Endometrium (tissue), 2 donors: ENCODE measurements around the gene PAK6.
A peak's percentile ranks its signal among the peaks of the same experiment; 100 is the strongest.

ENCODE experiments used
- FAIRE-seq: peaks from 2 replicates; lab custom pipeline; 2012; peaks lifted over from hg19 to GRCh38; lab: Jason Lieb, UNC
- donor health status: control.
- donor health status: control.

The PAK6 gene

DNA sequence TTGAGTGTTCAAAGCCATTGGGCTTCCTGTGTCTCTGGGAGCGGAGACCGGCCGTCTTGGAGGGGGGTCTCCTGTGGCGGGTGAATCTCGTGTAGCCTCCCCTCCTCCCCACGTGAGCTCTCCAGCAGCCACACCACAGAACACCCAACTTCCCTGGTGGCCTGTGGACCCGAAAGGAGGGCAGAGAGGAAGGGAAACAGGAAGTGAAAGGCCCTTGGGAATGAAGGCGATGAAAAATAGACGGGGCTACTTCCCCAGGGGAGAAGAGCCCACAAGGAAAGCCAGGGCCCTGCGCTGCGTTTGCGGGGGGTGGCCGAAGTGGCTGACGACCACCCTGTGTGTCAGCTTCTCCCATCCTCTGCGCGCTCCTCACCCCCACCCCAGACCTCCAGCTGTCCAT is 38.6 kb downstream of the PAK6 start:
- FAIRE-seq = no peak

DNA sequence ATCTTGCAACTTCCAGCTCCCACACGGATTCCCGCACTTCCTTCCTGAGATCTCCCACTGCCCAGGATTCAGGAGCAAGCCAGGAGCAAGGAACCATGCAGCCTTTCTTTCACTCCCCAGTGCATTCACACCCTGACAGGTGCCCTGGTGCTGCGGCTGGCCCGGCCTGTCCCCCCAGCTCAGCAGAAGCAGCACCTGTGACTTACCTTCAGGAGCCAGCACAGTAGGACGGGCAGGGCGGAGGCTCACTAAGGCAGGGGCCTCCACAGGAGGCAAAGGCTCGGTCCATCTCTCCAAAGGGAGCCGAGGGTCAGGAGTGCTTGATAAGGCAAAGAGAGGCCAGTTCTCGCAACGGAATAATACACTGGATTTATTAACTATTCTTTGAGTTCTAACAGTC is 39.2 kb downstream of the PAK6 start:
- no peak for FAIRE-seq

DNA sequence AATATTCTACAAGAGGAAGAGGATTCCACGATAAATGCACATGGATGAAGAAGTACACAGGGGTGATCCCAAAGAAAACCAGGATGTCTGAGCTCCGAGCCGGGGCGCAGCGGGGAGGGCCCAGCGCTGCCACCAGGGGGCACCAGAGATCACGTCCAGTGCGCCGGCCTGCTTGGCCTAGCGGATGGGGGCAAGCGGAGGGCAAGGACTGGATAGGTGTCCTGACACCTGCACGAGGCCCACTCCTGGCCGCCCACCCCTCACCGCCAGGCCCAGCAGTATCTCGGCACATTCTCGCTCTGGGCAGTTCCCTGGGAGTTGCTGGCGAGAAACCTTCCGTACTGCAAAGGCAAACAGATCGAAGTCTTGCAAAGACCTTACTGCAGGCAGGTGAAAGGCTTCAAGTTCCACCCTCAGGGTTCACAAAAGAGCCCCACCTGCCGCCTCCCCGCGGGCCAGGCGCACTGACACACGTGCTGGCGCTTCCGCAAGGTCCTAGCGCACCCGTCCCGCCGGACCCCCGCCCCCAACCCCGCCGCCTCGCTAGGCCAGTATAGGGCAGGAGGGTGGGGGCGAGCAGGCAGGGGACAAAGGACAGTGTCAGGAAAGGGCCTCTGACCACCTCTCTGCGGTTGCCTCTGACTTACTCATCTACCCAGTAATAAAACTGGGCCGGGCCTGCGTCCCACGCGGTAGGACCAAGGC is 40.7 kb downstream of the PAK6 start:
- no peak for FAIRE-seq

DNA sequence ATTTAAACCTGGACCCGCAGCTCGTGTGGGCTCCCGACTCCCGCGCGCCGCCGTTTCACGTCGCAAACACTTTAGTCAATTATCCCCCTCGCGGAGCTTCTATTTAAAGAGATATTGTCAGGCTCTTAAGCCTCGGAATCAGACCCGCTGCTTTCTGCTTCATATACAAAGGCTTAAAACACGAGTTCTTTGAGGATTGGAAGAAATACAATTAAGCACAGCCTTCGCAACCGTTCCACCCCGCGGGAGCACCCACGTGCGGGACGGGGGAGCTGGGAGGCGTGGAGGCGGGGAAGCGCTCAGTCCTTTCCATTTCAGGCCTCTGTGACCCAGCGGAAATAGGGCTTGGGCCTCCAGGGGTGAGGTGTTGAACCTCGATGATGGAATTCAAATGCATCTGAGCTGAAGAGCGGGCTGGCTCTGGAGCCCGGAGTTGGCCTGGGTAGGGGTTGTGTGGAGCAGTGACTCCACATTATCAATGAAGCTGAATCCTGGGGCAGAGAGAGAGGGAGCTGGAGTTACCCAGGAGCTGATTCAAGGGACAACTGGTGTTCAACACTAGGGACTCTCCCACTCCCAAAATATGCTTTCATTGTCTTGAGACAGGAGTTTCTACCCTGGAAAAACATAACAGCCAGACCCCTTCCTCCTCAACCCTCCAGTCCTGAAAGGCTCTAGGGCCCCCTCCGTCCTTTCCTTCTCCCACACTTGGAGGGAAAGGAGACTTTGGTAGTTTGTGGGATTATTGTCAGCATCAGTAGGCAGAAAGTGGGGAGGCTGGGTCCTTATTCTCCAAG is 41.6 kb downstream of the PAK6 start:
- no peak for FAIRE-seq

DNA sequence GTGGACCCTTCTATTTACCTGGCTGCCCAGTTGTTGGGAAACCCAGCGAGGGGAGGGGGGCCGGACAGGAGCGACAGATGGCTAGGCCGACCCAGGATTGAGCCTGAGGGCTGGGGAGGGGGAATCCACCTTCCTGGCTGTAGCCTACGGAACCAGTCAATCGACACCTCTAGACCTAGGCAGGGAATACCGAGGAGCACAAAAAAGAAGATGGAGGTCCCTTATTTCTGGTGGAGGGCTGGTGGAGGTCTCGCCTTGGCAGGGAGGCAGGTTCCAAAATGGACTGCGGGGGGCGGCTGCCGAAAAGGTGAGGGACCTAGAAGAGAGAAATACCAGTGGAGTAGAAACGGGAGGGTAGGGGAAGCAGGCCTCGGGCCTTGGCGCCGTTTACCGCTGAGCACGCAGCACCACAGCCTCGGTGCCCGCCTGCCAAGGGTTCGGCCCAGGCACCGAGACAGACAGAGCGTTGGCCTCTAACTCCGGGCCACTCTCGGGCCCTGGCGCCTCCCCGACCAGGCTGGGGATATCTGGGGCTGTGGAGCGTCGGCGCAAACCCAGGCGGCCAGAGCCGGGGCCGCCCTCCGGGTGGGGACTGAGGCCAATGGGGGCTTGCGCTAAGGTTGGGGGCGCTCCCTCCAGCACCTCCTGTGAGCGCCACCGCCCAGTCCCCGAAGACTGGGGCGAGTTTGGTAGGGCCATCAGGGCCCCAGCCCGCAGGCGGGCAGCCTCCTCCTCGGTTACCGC is 42.4 kb downstream of the PAK6 start:
- FAIRE-seq = no peak

DNA sequence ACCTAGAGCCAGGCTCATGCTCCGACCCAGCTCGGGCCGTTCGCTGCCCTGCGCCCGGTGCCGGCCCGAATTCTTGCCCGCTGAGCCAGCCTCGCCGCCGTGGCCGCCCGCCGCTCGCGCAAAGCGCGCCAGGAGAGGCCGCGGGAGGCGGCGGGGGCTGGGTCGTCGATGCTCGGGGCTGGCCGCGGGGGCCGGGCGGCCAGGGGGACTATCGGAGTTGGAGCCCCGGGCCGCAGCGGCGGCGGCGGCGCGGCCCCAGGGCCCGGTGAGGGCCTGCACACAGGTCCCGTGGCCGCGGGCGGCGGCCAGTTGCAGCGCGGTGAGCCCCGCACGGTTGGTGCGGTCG is 42.9 kb downstream of the PAK6 start:
- FAIRE-seq = no peak

DNA sequence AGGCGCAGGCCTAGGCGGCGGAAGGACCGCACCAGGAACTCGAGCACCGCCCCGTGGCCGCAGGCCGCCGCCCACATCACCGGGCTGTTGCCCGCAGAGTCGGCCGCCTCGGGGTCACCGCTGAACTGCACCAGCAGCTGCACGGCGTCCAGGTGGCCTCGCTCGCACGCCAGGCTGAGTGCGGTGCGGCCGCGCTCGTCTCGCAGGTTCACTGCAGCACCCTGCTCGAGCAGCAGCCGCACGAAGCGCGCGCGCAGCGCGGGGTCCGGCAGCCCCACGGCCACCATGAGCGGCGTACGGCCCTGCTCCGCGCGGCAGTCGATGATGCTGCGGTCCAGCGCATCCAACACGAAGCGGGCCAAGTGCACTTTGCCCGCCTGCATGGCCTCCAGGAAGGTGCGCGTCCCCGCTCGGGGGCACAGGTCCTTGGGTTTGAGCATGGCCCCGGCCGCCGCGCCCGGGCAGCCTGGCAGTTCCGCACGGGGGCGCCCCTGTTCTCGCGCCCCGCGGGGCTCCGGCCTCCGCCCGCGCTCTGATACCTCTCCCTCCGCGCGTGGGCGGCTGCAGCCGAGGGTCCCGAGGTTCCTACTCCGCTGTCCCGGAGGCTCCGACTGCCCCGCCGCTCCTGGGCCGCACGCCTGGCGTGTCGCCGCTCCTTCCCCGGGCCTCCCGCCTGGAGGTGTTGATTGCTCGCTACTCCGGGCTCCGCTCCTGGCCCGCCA is 43.4 kb downstream of the PAK6 start:
- no peak for FAIRE-seq

DNA sequence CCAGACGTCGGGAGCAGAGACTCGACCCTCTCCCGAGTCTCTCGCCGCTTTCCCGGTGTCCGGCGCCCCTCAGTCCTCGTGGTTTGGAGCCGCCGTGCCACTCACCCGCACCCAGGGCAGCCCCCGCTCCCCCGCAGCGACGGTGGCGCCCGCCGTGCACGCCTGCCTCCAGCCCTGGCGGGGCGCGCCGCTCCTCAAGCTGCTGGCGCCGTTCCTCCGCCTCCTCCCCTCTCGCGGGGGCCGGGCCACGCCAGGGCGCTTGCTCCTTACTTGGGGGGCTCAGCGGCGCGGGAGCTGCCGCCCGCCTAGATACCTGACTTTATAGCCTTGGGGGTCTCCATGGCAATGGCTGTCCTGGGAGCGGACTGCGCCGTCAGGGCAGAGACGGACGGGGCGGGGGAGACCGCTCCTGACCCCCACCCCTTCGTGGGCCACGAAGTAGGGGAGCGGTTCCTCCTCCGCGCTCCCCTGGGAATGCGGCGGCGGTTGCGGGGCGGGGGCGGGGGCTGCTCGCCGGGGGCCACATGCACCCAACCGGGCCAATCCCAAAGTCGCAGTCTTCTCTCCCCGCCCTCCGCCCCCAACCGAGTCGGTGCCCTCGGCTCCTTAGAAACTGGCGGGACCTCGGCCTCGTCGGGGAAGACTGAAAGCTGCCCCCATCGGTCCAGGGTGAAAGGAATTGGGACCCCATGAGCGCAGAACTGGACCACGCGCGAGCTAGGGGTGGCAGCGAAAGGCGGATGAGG is 44.2 kb downstream of the PAK6 start, which contains the start of gene ANKRD63:
ANKRD63 (minus strand) TSS at position 196 of the 746 bp plus-strand sequence. CDS start 478 bp downstream, outside the sequence.
- no peak for FAIRE-seq

DNA sequence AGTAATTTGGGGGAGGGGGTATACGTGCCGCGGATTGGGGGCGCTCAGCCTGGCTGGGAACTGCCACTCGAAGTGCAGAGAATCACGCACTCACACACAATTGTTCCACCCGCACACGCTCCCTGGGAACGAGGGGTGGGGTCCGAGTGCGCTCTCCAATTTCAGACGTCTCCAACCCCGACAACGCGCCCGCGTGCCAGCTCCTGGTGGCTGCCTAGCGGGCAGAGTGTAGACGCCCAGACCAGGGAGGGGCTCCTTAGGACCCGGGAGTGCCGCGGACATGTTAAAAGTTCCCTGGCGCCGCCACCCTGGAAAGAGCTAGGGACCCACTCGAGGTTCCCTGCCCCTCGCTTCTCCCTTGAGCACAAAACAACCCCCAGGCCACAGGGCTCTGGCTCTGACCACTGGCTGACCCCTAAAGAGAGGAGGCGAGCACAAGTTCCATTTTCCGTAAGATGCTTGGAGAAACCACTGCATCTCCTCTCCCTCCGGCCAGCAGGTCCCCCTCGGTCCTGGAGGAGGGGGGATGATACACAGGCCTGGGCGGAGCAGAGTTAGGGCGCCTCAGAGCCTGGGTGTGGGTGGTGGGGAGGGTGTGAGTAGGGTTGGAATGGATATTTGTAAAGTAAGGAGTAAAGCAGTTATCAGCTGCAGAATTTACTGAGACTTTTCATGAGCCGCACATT is 44.9 kb downstream of the PAK6 start:
- FAIRE-seq = no peak

DNA sequence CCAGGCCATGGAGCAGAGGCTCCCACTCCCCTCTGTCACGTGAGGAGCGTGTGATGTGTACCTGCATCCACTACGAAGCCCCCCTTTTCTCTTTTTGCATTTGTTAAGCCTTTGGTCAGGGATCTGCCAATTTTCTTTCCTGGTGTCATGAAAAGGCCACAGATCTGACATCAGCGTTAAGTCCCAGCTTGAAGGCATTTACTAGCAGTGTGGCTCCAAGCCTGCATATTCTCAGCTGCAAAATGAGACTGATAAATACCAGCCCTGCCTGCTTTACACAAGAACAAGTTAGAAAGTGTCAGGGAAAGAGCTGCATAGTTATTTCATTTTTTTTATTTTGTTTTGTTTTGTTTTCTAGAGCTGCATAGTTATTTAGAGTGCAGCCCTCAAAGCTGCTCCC is 46.3 kb downstream of the PAK6 start:
- peak; percentile 8 for FAIRE-seq

DNA sequence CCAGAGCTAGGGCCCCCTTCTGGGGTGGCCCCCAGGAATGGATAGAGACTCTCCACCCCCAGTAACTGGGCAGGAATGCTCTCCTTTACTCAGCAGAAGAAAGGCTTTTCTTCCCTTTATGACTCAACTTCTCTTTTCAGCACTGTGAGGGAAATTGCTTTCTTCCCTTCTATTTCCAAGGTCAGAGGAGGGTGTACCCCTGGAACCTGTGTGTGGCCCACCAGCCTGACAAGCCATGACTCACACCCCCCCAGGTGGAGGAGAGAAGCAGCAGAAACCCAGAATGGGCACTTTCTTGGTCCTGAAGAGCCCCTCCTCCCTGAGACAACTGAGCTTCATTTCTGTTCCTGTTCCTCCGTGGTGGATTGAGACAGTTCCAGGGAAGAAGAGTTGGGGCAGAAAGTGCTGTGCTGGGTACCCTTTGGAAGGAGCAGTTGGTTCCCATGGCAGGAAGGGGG is 46.7 kb downstream of the PAK6 start:
- no peak for FAIRE-seq

DNA sequence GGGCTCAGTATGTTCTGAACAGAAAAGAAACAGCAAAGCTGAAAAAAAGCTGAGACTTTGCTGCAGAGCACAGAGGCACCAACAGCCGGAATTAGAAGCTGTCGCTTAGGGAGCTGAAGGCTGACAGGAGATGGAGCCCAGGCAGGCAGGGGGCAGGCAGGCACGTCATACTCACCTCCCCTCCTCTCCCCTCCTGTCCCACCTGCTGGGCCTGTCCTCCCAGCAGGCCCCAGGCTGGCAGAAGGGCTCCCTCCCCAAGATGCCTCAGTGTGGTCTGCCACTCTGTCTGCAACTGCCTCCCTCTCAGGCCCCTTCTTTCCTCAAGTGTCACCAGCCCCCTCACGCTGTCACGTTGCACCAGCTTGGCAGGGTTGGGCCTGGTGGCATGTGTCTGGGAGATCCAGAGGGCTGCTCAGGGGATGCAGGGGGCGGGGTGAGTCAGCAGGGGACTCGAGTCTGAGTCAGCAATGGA is 47.2 kb downstream of the PAK6 start:
- no peak for FAIRE-seq

DNA sequence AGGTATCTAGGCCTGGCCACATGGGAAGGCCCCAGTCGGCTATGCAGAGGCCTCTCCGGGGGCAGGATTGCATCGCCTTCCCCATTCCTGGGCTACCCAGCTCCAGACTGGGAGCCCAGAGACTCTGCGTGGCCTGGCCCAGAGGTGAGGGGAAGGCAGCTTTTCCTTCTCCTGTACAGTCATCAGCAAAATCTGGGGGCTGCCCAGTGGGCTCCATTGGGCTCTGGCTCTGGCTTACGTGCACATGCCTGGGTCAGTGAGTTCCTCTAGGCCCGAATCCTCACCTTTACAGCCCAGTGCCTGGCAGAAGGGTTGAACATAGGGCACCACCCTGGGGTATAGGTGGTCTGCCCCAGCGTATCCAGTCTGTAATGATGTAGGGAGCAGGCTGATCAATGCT is 47.9 kb downstream of the PAK6 start:
- no peak for FAIRE-seq

DNA sequence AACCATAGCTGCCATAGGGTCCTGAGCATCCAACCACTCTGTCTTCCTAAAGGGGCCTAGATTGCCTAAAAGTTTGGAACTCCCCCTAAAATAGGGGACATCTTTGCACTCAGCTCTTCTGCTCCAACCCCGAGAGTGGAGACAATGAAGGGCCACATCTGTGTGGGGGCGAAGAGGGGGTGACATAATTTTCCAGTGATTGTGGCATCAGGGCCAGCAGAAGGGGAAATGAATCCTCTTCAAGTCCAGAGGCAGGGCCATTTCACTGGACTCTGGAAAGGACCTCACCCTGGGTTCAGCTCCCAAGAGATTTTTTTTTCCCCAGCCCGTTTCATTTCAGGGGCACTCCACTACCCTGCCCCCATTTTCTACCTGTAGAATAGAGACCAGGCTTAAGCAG is 48.6 kb downstream of the PAK6 start:
- no peak for FAIRE-seq

DNA sequence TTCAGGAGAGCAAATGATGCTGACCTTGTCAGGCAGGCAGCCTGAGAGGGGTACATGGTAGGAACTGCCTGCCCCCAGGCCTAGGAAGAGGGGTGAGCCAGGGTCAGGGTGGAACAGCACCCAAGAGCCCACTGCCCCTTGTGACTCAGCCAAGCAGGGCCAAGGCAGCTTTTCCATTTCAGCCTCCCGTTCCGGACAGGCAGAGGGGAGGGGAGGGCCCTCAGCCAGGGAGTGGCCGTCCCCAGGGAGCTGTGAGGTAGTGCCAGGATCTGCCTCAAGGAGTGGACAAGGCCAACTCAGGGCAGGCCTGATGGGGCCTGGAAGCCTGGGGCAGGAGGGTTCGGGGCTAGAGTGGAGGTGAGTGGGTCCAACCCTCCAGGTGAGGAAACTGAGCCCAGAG is 49.1 kb downstream of the PAK6 start:
- FAIRE-seq = no peak

DNA sequence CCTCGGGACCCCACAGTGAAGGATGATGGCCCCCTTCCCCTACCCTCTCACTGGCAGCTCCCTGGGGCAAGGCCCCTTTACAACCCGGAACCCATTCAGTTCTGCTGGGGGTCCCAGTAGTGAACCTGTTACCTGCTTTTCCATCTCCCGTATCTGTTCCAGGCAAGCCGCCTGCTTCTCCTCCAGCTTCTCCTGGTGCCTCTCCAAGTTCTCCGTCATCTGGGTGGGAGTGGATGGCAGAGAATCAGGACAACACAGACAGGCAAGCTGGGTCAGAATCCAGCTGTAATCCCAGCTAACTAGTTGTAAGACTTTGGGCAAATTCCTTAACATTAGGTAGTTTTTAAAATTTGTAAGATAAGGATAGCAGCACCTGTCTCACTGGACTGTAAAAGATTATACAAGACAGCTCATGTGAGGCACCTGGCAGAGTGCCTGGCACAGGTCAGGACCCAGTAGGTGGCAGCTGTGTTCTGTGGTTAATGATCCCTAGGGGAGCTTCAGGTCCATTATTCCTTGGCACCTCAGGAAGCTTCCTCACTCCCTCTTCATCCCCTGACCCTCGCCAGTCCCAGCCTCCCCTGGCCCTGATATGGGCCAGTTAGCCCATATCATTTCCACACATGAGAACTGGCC is 50.4 kb downstream of the PAK6 start:
- no peak for FAIRE-seq

DNA sequence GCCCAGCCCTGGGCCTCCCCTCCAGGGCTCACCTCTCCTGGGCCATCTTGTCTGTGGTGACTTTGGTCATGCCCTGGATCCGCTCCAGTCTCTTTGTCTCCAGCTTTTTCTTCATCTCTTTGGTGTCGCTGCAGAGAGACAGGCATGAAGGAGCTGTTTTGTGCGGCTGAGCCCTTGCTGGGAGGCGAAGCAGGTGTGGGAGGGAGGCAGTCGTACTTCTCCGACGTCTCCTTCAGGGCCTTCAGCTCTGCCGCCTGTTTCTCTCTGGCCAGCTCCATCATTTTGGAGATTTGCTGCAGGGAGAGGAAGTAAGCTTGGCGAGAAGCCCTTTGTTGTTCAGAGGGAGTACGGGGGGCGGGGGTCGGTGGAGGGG is 51.7 kb downstream of the PAK6 start:
- no peak for FAIRE-seq

DNA sequence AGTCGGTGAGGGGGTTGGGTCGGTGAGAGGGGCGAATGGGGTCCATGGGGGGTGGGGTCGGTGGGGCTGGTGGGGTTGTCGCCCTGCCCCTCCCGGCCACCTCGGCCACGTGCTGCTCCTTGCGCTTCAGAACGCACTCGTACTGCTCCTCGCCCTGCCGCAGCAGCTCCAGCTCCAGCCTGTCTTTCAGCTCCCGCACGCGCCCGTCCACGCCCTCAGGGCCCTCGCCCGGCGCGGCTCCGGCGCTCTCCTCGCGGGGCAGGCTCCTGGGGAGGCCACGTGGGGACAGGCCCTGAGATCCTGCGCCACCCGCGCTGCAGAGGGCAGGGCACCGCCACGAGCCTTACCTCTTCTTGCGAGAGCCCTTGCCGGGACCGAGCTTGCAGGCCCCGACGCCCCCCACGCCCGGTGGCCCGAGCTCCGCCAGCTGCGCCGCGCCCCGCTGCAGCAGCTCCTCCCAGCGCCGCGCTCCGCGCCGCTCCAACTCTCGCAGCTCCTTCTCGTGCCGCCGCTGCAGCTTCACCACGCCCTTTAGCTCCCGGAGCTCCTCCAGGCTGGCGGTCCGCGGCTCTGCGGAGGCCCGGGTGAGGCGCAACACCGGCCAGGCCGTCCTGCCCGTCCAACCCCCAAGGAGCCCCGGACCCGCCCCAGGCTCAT is 52.2 kb downstream of the PAK6 start:
- FAIRE-seq = no peak

DNA sequence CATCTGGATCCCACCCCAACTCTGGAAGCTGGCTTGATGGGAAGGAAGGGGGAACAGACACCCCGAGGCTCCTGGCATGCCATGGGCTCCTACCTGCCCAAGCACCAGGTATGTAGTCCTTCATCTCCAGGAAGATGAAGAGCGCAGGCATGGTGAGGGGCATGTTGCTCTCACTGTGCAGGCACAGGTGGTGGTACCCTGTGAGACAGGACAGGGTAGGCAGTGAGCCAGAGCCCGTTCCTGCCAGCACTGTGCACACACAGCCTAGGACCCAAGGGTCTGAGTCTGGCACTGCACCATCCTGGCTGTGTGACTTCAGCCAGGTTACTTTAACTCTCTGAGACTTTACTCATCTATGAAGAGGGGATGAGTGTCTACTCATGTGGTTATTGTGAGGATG is 53.4 kb downstream of the PAK6 start:
- no peak for FAIRE-seq

DNA sequence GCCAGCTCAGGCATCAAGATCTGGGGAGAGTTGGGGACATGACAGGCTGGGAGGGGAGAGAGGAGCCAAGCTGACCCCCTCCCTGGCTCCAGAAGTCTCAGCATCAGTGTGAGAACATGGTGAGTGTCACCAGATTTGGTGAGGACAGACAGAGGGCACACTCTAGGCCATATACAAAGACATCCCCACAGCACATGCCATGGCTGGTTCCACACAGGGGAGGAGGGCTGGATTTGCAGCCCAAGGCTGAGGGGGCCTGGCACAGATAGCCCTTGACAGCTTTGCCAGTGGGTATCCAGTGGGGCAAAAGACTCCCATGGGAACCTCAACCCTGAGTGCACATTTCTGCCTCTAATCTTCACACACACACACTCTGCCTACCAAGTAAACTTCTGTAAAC is 54.1 kb downstream of the PAK6 start:
- FAIRE-seq = no peak
